AG09309 (cell line): ENCODE measurements around the gene KHDC4.

ENCODE experiments used
- DNase-seq: peaks from one replicate; pipeline ENCODE4 v3.0.0-alpha.2; 2010; ENCODE audit warnings: low read depth
- H3K4me3 ChIP-seq: 2 replicates; pipeline ENCODE4 v1.5.1; 2011; ENCODE audit warnings: mild to moderate bottlenecking, low read depth, low read length, moderate library complexity; ENCODE audit not compliant: control insufficient read depth
- CTCF ChIP-seq: IDR thresholded peaks from 2 replicates; pipeline ENCODE4 v1.5.1; 2011; ENCODE audit warnings: mild to moderate bottlenecking, low read depth, low read length, inconsistent platforms; ENCODE audit not compliant: insufficient read depth, control insufficient read depth; ENCODE audit errors: missing control alignments

KHDC4 gene

GRCh38 chr1:155893389-155894142 is 40.6 kb downstream of the KHDC4 start:
- no peak for DNase-seq
- TF ChIP-seq CTCF, result no peak

DNA sequence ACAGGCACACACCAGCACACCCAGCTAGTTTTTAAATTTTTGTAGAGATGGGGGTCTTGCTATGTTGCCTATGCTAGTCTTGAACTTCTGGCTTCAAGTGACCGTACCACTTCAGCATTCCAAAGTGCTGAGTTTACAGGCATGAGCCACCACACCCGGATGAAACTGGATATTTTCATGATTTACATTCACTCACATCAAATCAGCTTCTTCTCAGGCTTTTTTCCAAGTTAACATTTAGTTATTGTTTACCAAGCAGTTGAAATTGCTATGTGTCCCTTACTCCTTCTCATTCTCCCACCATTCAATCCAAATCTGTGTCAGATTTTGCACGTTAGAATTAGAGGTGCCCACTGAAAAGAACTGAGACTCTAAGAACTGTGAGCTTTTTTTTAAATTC is 41.4 kb downstream of the KHDC4 start:
- no peak for DNase-seq
- no peak for TF ChIP-seq CTCF
- H3K4me3 ChIP-seq, result no peak overlapping the region

More at GRCh38 chr1:155893389-155894142, 40.6 kb downstream of the KHDC4 start:
- no peak overlapping the region for H3K4me3 ChIP-seq

DNA sequence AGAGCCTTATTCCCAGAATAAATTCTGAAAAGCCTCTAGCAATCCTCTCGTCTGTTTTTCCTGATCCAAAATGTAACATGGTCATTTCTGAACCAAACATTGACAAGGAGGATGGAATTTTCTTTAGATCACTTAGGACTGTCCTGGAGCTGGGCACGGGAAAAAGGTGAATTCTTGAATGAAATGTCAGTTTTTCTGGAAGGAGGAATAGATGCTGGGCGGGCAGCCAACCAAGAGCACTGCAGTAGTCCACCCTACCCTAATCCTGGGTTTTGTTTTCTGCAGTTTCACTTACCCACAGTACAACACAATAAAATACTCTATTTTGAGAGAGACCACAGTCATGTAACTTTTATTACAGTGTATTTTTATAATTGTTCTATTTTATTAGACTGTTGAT is 44.0 kb downstream of the KHDC4 start:
- no peak for DNase-seq
- no peak overlapping the region for H3K4me3 ChIP-seq
- TF ChIP-seq CTCF, result no peak

DNA sequence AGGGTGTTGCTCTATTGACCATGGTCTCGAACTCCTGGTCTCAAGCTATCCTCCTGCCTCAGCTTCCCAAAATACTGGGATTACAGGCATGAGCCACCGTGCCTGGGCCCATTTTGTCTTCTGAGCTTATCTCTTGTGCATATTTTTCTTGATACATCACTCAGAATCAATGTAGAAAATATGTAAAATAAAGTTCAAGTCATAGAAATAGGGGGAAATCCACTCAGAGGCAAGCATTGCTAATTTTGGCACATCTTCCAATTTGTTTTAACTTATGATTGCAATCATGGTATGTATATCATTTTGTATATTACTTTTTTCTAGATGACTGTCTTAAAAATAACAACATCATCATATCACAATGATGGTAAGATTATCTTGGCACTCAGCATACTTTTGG is 44.6 kb downstream of the KHDC4 start:
- no peak overlapping the region for H3K4me3 ChIP-seq
- no peak for TF ChIP-seq CTCF
- DNase-seq, result no peak

DNA sequence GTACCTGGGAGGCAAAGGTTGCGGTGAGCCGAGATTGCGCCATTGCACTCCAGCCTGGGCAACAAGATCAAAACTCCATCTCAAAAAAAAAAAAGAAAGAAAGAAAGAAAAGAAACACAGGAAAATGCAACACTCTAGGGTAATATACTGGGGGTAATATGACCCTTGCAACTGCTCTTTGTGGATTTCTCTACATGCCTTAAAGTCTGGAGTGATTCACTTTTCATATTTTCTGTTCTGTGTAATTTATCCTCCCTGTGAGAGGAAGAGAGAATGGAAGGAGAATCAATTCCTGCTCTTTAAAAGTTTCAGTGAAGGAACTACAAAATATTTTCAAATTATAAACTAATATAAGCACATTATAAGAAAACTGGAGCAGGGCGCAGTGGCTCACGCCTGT is 45.7 kb downstream of the KHDC4 start:
- no peak overlapping the region for H3K4me3 ChIP-seq
- no peak for DNase-seq
- no peak for TF ChIP-seq CTCF

DNA sequence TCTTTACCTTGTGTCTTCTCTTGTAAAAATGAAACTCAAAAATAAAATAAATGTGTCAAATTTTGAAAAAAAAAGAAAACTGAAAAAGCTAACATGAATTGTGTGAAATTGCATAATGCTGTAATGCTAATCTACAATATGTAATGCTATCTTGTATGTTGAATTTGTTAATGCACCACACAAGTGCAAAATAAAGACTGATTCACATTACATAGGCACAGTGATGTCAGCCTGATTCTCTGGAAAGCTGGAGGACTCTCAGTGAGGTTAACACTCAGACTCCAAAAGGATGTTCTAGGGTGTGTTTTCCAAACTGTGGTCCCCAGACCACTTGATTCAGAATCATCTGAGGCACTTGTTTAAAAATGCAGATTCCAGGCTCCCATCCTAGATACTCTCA is 49.2 kb downstream of the KHDC4 start:
- no peak for DNase-seq
- TF ChIP-seq CTCF, result no peak
- H3K4me3 ChIP-seq, result no peak overlapping the region
